ENCODE results near the gene CKS2. TPM values are rescaled to one million over a fixed set of nuclear protein-coding genes. Genes with fewer than 3 reads are reported as not detected.

CKS2 gene
- total and polyA plus RNA-seq, 10 donors = 9.2 to 142 (median 20.3) TPM

GRCh38 chr9:89363311-89363670 is 52.3 kb downstream of the CKS2 start:
- intact Hi-C loops (cut with DNase I; ENCODE audit: low total_unique reads) = no loop called here
- Histone ChIP-seq H3K36me3 (peaks cover 0 to 68% (median 49%) of the 10 kb centered on the region in 6 donors), H3K4me3 (no peak overlapping the region), H3K27ac (peak overlapping the region in 6 of 8 donors; percentile 36 to 82 (median 74)), H3K9me3 (no peaks in the 10 kb centered on the region), H3K4me1 (peaks cover 0 to 70% (median 32%) of the 10 kb centered on the region in 6 donors), H3K27me3 (replicated peaks in 1 of 7) (no peaks in the 10 kb centered on the region)
- 80 to 90% (median 87%) methylated on average over 6 of the region's 6 CpGs for WGBS, 5 donors
- no peak for DNase-seq
- no peak for TF ChIP-seq POLR2AphosphoS5 (IDR thresholded peaks at IDR 0.05)
- TF ChIP-seq CTCF (IDR thresholded peaks at IDR 0.05 in 8 of 11, conservative IDR thresholded peaks at IDR 0.05 in 3 of 11) = no peak
- no peak for TF ChIP-seq POLR2A (IDR thresholded peaks at IDR 0.05)

- WGBS, 5 donors = 86 to 92% (median 89%) methylated on average over 8 to 9 of the region's 9 CpGs
- Histone ChIP-seq H3K4me1 (peaks cover 0 to 70% (median 35%) of the 10 kb centered on the region in 6 donors), H3K36me3 (peaks cover 0 to 60% (median 41%) of the 10 kb centered on the region in 6 donors), H3K9me3 (no peaks in the 10 kb centered on the region), H3K4me3 (no peak overlapping the region), H3K27me3 (replicated peaks in 1 of 7) (no peaks in the 10 kb centered on the region), H3K27ac (peak overlapping the region in 3 of 8 donors; percentile 74 to 79 (median 75))
- DNase-seq = no peak
- intact Hi-C loops (cut with DNase I; ENCODE audit: low total_unique reads) = no loop called here
- TF ChIP-seq CTCF (IDR thresholded peaks at IDR 0.05 in 8 of 11, conservative IDR thresholded peaks at IDR 0.05 in 3 of 11) (no peak), POLR2A (IDR thresholded peaks at IDR 0.05) (no peak), POLR2AphosphoS5 (IDR thresholded peaks at IDR 0.05) (peak; percentile 16 to 69 (median 18))
These were observed 53.1 kb downstream of the CKS2 start for GRCh38 chr9:89363921-89364665.

GRCh38 chr9:89364666-89365531 is 53.9 kb downstream of the CKS2 start:
- WGBS, 5 donors = 89 to 96% (median 91%) methylated on average over 15 to 17 of the region's 17 CpGs
- H3K27me3 ChIP-seq (replicated peaks in 1 of 7) = no peaks in the 10 kb centered on the region
- intact Hi-C loops (cut with DNase I; ENCODE audit: low total_unique reads) = no loop called here
- H3K9me3 ChIP-seq = no peaks in the 10 kb centered on the region
- H3K27ac ChIP-seq = peak overlapping the region in 2 of 8 donors; percentile 74 to 79
- H3K36me3 ChIP-seq = peaks cover 0 to 52% (median 33%) of the 10 kb centered on the region in 6 donors
- H3K4me1 ChIP-seq = peaks cover 0 to 70% (median 37%) of the 10 kb centered on the region in 6 donors
- no peak overlapping the region for H3K4me3 ChIP-seq
- no peak for DNase-seq
- no peak for TF ChIP-seq POLR2A (IDR thresholded peaks at IDR 0.05)
- TF ChIP-seq POLR2AphosphoS5 (IDR thresholded peaks at IDR 0.05) = peak in 2 of 3 donors; percentile 18 to 60

GRCh38 chr9:89365532-89365912 is 54.5 kb downstream of the CKS2 start:
- peak overlapping the region in 1 of 8 donors; percentile 74 for H3K27ac ChIP-seq
- H3K27me3 ChIP-seq (replicated peaks in 1 of 7) = no peaks in the 10 kb centered on the region
- peaks cover 0 to 46% (median 27%) of the 10 kb centered on the region in 6 donors for H3K36me3 ChIP-seq
- H3K4me3 ChIP-seq = no peak overlapping the region
- peaks cover 0 to 65% (median 34%) of the 10 kb centered on the region in 6 donors for H3K4me1 ChIP-seq
- no peaks in the 10 kb centered on the region for H3K9me3 ChIP-seq
- no peak for DNase-seq
- WGBS, 5 donors = 93 to 100% (median 96%) methylated on average over 2 of the region's 2 CpGs
- TF ChIP-seq CTCF (IDR thresholded peaks at IDR 0.05 in 8 of 11, conservative IDR thresholded peaks at IDR 0.05 in 3 of 11) = no peak
- no peak for TF ChIP-seq POLR2A (IDR thresholded peaks at IDR 0.05)
- TF ChIP-seq POLR2AphosphoS5 (IDR thresholded peaks at IDR 0.05) = no peak
- intact Hi-C loops (cut with DNase I; ENCODE audit: low total_unique reads) = no loop called here

Small RNA genes within 50 kb of the gene (microRNA-seq; reads per million reads assigned to microRNA genes)
- 0 reads per million in 3 donors for gene MIR3153

Small RNA genes within 50 kb of the gene (small RNA-seq; reads per million reads assigned to genes)
- 0 reads per million in 4 donors for gene MIR3153

Other genes with a start within 250 kb of the CKS2 start
- gene SHC3, start 132.4 kb upstream of the CKS2 start, total RNA-seq = under 1 TPM in 6 of 7 donors, not detected in 1; 0.05 to 0.70 (median 0.09) TPM
- gene SHC3, start 132.4 kb upstream of the CKS2 start, polyA plus RNA-seq = under 1 TPM; 0.03 to 0.06 (median 0.04) TPM
- 100 to 1,000 TPM in 1 of 7 donors, 10 to 100 TPM in 6; 55.7 to 117 (median 86.7) TPM for gene SECISBP2, start 7.3 kb downstream of the CKS2 start, total RNA-seq
- 10 to 100 TPM; 20.7 to 40.2 (median 38.4) TPM for gene SECISBP2, start 7.3 kb downstream of the CKS2 start, polyA plus RNA-seq
- gene SEMA4D, start 186.9 kb downstream of the CKS2 start, total RNA-seq = 100 to 1,000 TPM in 6 of 7 donors, 10 to 100 TPM in 1; 81.6 to 193 (median 171) TPM
- gene SEMA4D, start 186.9 kb downstream of the CKS2 start, polyA plus RNA-seq = 10 to 100 TPM; 23.0 to 32.3 (median 31.5) TPM

Measured in spleen (tissue), 11 donors.